H9 (cell line): ENCODE results near the gene ZNF524. TPM values are rescaled to one million over a fixed set of nuclear protein-coding genes. Genes with fewer than 3 reads are reported as not detected.
A peak's percentile ranks its signal among the peaks of the same experiment; 100 is the strongest.

Experiments used
- DNase-seq: peaks from one replicate; pipeline ENCODE4 v3.0.0-alpha.2; 2017
- H2AFZ ChIP-seq: one replicate; pipeline ENCODE4 v1.6.1; 2013; ENCODE audit warnings: mild to moderate bottlenecking, low read length, control low read depth, moderate library complexity
- H2AK5ac ChIP-seq: 2 replicates; pipeline ENCODE4 v1.6.1; 2013; ENCODE audit warnings: low read length, control low read depth, mixed read lengths; ENCODE audit not compliant: insufficient read length
- H2BK120ac ChIP-seq: one replicate; pipeline ENCODE4 v1.6.1; 2013; ENCODE audit warnings: low read depth, mild to moderate bottlenecking, low read length, control low read depth, inconsistent platforms; ENCODE audit not compliant: poor library complexity, severe bottlenecking
- H2BK12ac ChIP-seq: 2 replicates; pipeline ENCODE4 v1.6.1; 2013; ENCODE audit warnings: low read length, control low read depth, mixed read lengths, low read depth; ENCODE audit not compliant: insufficient read length
- H2BK15ac ChIP-seq: 2 replicates; pipeline ENCODE4 v1.6.1; 2013; ENCODE audit warnings: low read depth, low read length, control low read depth
- H2BK20ac ChIP-seq: one replicate; pipeline ENCODE4 v1.6.1; 2013; ENCODE audit warnings: low read depth, mild to moderate bottlenecking, low read length, control low read depth, inconsistent platforms; ENCODE audit not compliant: poor library complexity, severe bottlenecking
- H2BK5ac ChIP-seq: 2 replicates; pipeline ENCODE4 v1.6.1; 2013; ENCODE audit warnings: low read length, control low read depth, mixed read lengths; ENCODE audit not compliant: insufficient read length
- H3K14ac ChIP-seq: 2 replicates; pipeline ENCODE4 v1.6.1; 2013; ENCODE audit warnings: low read length, control low read depth; ENCODE audit not compliant: insufficient read depth
- H3K18ac ChIP-seq: 2 replicates; pipeline ENCODE4 v1.6.1; 2013; ENCODE audit warnings: low read depth, mild to moderate bottlenecking, mixed read lengths, low read length, control low read depth; ENCODE audit not compliant: insufficient read length
- H3K23ac ChIP-seq: 2 replicates; pipeline ENCODE4 v1.6.1; 2013; ENCODE audit warnings: low read length, control low read depth, mixed read lengths, low read depth; ENCODE audit not compliant: insufficient read length
- H3K23me2 ChIP-seq: 2 replicates; pipeline ENCODE4 v1.6.1; 2013; ENCODE audit warnings: low read depth, mild to moderate bottlenecking, mixed read lengths, low read length, control low read depth; ENCODE audit not compliant: insufficient read length, poor library complexity, severe bottlenecking
- H3K27ac ChIP-seq: 2 replicates; pipeline ENCODE4 v1.5.1; 2013; ENCODE audit warnings: low read length, control low read depth, mixed read lengths, low read depth; ENCODE audit not compliant: insufficient read length
- H3K27me3 ChIP-seq: 2 replicates; pipeline ENCODE4 v1.6.1; 2013; ENCODE audit warnings: low read length, control low read depth, inconsistent platforms; ENCODE audit not compliant: insufficient read depth
- H3K4ac ChIP-seq: 2 replicates; pipeline ENCODE4 v1.6.1; 2013; ENCODE audit warnings: low read depth, mild to moderate bottlenecking, control low read depth, inconsistent platforms, low read length, moderate library complexity
- H3K4me1 ChIP-seq: 2 replicates; pipeline ENCODE4 v1.6.1; 2013; ENCODE audit warnings: low read length, control low read depth, inconsistent platforms; ENCODE audit not compliant: insufficient read depth
- H3K4me2 ChIP-seq: 2 replicates; pipeline ENCODE4 v1.6.1; 2013; ENCODE audit warnings: low read length, control low read depth, mixed read lengths; ENCODE audit not compliant: insufficient read length, insufficient read depth
- H3K56ac ChIP-seq: 2 replicates; pipeline ENCODE4 v1.6.1; 2013; ENCODE audit warnings: low read depth, mild to moderate bottlenecking, mixed read lengths, low read length, control low read depth; ENCODE audit not compliant: insufficient read length
- H3K79me1 ChIP-seq: 2 replicates; pipeline ENCODE4 v1.6.1; 2013; ENCODE audit warnings: low read depth, mild to moderate bottlenecking, moderate library complexity, low read length, control low read depth, inconsistent platforms; ENCODE audit not compliant: insufficient read depth, poor library complexity, severe bottlenecking
- H3K79me2 ChIP-seq: 2 replicates; pipeline ENCODE4 v1.6.1; 2013; ENCODE audit warnings: low read length, control low read depth, inconsistent platforms; ENCODE audit not compliant: insufficient read depth
- H3K9ac ChIP-seq: 2 replicates; pipeline ENCODE4 v1.6.1; 2013; ENCODE audit warnings: low read length, control low read depth, mixed read lengths; ENCODE audit not compliant: insufficient read length; ENCODE audit errors: extremely low read depth
- H3K9me3 ChIP-seq: one replicate; pipeline ENCODE4 v1.6.1; 2013; ENCODE audit warnings: low read depth, low read length, inconsistent platforms; ENCODE audit not compliant: control insufficient read depth
- H3T11ph ChIP-seq: one replicate; pipeline ENCODE4 v1.6.1; 2013; ENCODE audit warnings: mild to moderate bottlenecking, low read length, control low read depth, inconsistent platforms
- H4K20me1 ChIP-seq: one replicate; pipeline ENCODE4 v1.6.1; 2013; ENCODE audit not compliant: control insufficient read depth, insufficient read length, insufficient read depth
- H4K5ac ChIP-seq: 2 replicates; pipeline ENCODE4 v1.6.1; 2013; ENCODE audit warnings: low read depth, mild to moderate bottlenecking, mixed read lengths, low read length, control low read depth; ENCODE audit not compliant: insufficient read length
- H4K8ac ChIP-seq: replicated peaks from 2 replicates; pipeline ENCODE4 v1.6.1; 2013; ENCODE audit warnings: low read length, control low read depth, mixed read lengths, low read depth; ENCODE audit not compliant: insufficient read length
- H4K91ac ChIP-seq: 2 replicates; pipeline ENCODE4 v1.6.1; 2013; ENCODE audit warnings: low read depth, mild to moderate bottlenecking, moderate library complexity, mixed read lengths, low read length, control low read depth; ENCODE audit not compliant: insufficient read length
- H3K27ac Mint-ChIP-seq, 3 experiments: 2 replicates in 2 of 3; 3 replicates in 1 of 3; pipeline ENCODE4 v1.8.0; 2020 to 2021; ENCODE audit warnings: mixed read lengths in 3 of 3, mild to moderate bottlenecking in 1 of 3, moderate library complexity in 1 of 3
- H3K27me3 Mint-ChIP-seq: 2 replicates; pipeline ENCODE4 v1.8.0; 2021; ENCODE audit warnings: low read depth, mild to moderate bottlenecking, moderate library complexity, mixed read lengths
- H3K36me3 Mint-ChIP-seq, 3 experiments: 2 replicates in 2 of 3; 3 replicates in 1 of 3; pipeline ENCODE4 v1.8.0; 2020 to 2021; ENCODE audit warnings: low read depth in 3 of 3, mixed read lengths in 3 of 3; ENCODE audit not compliant: insufficient read depth in 1 of 3
- H3K4me1 Mint-ChIP-seq, 2 experiments: 2 replicates each; pipeline ENCODE4 v1.8.0; 2020; ENCODE audit warnings: mixed read lengths in 2 of 2
- H3K4me3 Mint-ChIP-seq, 2 experiments: 2 replicates in 1 of 2; 3 replicates in 1 of 2; pipeline ENCODE4 v1.8.0; 2020 to 2021; ENCODE audit warnings: mild to moderate bottlenecking in 2 of 2, mixed read lengths in 2 of 2, moderate library complexity in 1 of 2
- H3K9me3 Mint-ChIP-seq, 2 experiments: 2 replicates in 1 of 2; 3 replicates in 1 of 2; pipeline ENCODE4 v1.8.0; 2020; ENCODE audit warnings: mild to moderate bottlenecking in 2 of 2, mixed read lengths in 2 of 2, moderate library complexity in 1 of 2
- WGBS: extraction: QIAGEN DNeasy Blood & Tissue Kit; methylation state at CpG from one replicate; pipeline ENCODE4 v1.1.7; 2013; ENCODE audit warnings: missing lambda C conversion rate, low lambda C conversion rate, mixed read lengths; ENCODE audit not compliant: insufficient read length; ENCODE audit errors: extremely low coverage; 5-methylcytosine and 5-hydroxymethylcytosine counted together
- total RNA-seq: library from RNA; stranded (reverse); gene quantifications from 2 replicates; pipeline ENCODE4 v1.2.1, GENCODE V29; 2021
- TF ChIP-seq, protein P1 (sequence below): fragments of 200-600 bp; sonication (generic); conservative IDR thresholded peaks from 3 replicates; pipeline ENCODE4 v1.8.0; 2021; ENCODE audit warnings: antibody characterized with exemption, mild to moderate bottlenecking

The ZNF524 gene
- total RNA-seq, 1 experiment from 2014 or later, result 3.0 TPM

DNA sequence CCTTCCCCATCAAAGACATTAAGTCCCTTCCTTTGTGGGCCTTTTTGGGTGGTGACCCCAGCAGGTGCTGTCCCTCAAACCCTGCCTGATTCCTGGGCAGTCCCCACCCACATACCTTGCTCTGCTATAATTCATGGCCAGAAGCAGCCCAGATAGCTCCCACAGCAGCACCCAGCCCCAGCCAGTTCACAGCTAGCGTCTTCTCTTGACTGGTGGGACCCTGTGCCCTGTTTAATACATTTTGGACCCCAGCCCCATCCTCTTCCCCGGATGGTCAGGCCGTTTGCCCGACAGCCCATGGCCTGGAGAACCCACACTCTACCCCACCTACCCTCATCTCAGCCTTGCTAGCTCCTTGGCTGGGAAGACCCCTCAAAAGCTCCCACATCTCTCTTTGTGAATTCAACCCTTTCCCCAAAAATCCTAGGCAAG, 50.1 kb downstream of the ZNF524 start:
- peak overlapping the region; percentile 8 to 60; a peak in 3 of 5 replicates for H3K4me3 Mint-ChIP-seq
- H3K27me3 ChIP-seq, result no peaks in the 10 kb centered on the region
- no peak overlapping the region for H2AK5ac ChIP-seq
- peaks cover 13 to 45% (median 37%) of the 10 kb centered on the region in 3 experiments for H3K36me3 Mint-ChIP-seq
- no peaks in the 10 kb centered on the region; the same call in 1 of the 2 replicates for H3K27me3 Mint-ChIP-seq
- peaks cover 23% of the 10 kb centered on the region for H3K23me2 ChIP-seq
- TF ChIP-seq, protein P1, sequence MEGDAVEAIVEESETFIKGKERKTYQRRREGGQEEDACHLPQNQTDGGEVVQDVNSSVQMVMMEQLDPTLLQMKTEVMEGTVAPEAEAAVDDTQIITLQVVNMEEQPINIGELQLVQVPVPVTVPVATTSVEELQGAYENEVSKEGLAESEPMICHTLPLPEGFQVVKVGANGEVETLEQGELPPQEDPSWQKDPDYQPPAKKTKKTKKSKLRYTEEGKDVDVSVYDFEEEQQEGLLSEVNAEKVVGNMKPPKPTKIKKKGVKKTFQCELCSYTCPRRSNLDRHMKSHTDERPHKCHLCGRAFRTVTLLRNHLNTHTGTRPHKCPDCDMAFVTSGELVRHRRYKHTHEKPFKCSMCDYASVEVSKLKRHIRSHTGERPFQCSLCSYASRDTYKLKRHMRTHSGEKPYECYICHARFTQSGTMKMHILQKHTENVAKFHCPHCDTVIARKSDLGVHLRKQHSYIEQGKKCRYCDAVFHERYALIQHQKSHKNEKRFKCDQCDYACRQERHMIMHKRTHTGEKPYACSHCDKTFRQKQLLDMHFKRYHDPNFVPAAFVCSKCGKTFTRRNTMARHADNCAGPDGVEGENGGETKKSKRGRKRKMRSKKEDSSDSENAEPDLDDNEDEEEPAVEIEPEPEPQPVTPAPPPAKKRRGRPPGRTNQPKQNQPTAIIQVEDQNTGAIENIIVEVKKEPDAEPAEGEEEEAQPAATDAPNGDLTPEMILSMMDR, result no peak
- H3K23ac ChIP-seq, result no peak overlapping the region
- H3K27ac ChIP-seq, result no peak overlapping the region
- no peak overlapping the region for H4K8ac ChIP-seq
- WGBS, result no CpG with 5 or more reads among the region's 4 CpGs
- H3K9me3 ChIP-seq, result no peaks in the 10 kb centered on the region
- no peak overlapping the region for H3K14ac ChIP-seq
- H3K27ac Mint-ChIP-seq, result no peak overlapping the region
- no peak overlapping the region for H3K4ac ChIP-seq
- H2BK15ac ChIP-seq, result no peak overlapping the region
- H4K20me1 ChIP-seq, result peaks cover 5% of the 10 kb centered on the region
- H2BK20ac ChIP-seq, result no peak overlapping the region
- no peak for DNase-seq
- H3K9ac ChIP-seq, result no peak overlapping the region
- H3K79me2 ChIP-seq, result no peaks in the 10 kb centered on the region
- no peak overlapping the region for H3K56ac ChIP-seq
- no peak overlapping the region for H2BK120ac ChIP-seq
- no peak overlapping the region for H3K4me2 ChIP-seq
- H3T11ph ChIP-seq, result no peak overlapping the region
- H3K79me1 ChIP-seq, result no peaks in the 10 kb centered on the region
- no peak overlapping the region for H2BK12ac ChIP-seq
- no peak overlapping the region for H4K5ac ChIP-seq
- H4K91ac ChIP-seq, result no peak overlapping the region
- no peaks in the 10 kb centered on the region for H3K4me1 ChIP-seq
- H3K9me3 Mint-ChIP-seq, result peaks cover 0 to 3% of the 10 kb centered on the region in 2 experiments; a peak in 2 of 5 replicates
- H3K18ac ChIP-seq, result no peak overlapping the region
- no peak overlapping the region for H2BK5ac ChIP-seq
- H2AFZ ChIP-seq, result no peak overlapping the region
- H3K4me1 Mint-ChIP-seq, result peaks cover 14 to 19% of the 10 kb centered on the region in 2 experiments
